Erythroblast (primary cell): ENCODE measurements around the gene RALB.
A peak's percentile ranks its signal among the peaks of the same experiment; 100 is the strongest.

Source experiments
- DNase-seq, 2 experiments: peaks; one replicate each; lab custom pipeline; 2025; lab: John Stamatoyannopoulos, UW
- GATA1 ChIP-seq: IDR thresholded peaks from 2 replicates; pipeline ENCODE4 v1.6.1; 2011; ENCODE audit warnings: low read depth, mild to moderate bottlenecking, control low read depth, low read length, moderate library complexity
- POLR2A ChIP-seq: IDR thresholded peaks from 2 replicates; pipeline ENCODE4 v1.6.1; 2011; ENCODE audit warnings: mild to moderate bottlenecking, low read length

Gene RALB

DNA sequence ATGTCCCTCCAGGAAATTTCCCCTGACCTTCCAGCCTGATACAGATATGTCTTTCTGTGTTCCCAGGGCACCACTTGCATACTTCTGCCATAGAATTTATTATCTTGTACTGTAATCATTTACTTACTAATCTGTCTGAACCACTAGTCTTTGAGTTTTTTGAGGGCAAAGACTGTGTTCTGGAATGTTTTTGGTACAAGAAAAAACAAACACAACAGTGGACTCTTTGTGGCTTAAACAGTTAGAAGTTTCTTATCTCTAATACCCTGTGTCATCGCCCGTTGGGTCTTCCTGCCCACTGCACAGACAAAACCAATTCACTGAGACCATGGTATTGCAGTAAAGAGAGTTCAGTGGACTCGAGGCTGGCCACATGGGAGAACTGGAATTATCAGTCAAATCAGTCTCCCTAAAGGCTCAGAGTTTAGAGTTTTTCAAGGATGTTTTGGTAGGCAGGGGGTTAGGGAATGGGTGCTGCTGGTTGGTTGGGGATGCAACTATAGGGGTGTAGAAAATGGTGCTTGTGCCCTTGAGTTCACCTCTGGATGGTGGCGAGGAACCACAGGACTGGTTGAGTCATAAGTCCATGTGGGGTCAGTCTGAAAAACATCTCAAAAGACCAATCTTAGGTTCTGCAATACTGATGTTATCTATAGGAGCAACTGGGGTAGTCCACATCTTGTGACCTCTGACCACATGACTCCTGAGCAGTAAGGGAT is 20.3 kb downstream of the RALB start:
- no peak for TF ChIP-seq GATA1
- peak; percentile 12 to 47 for DNase-seq

DNA sequence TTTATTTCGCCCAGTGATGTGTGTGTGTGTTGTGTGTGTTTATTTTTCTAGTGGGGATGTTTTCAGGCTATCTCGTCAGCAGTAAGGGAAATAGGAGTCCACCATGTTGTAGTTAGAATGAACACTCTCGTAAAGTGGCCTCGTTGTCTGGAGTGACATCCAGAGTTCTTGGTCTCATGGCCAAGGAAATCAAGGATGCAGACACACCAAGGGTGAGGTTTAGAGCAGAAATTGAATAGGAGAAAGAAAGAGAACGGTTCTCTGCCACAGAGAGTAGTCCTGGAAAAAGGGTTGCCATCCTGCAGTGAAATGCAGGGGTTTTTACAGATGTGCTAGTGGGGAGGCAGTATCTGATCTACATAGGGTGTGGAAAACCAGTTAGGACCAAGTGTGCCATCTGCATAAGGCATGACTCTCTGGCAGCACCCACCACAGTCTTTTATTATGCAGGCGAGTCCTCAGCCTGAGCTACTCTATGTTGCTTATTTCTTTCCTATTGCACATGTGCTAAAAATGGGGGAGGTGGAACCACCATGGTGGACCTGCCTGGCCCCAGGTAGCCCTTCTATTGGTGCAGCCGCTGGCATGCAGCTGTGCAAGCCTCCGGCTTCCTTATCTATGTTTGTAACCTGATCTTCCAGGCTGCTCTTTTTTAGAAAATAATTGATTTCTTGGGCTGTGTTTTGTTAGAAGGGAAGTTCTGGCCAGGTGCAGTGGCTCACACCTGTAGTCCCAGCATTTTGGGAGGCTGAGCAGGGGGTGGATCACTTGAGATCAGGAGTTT is 23.2 kb downstream of the RALB start:
- DNase-seq, result no peak
- no peak for TF ChIP-seq GATA1
- no peak for TF ChIP-seq POLR2A

DNA sequence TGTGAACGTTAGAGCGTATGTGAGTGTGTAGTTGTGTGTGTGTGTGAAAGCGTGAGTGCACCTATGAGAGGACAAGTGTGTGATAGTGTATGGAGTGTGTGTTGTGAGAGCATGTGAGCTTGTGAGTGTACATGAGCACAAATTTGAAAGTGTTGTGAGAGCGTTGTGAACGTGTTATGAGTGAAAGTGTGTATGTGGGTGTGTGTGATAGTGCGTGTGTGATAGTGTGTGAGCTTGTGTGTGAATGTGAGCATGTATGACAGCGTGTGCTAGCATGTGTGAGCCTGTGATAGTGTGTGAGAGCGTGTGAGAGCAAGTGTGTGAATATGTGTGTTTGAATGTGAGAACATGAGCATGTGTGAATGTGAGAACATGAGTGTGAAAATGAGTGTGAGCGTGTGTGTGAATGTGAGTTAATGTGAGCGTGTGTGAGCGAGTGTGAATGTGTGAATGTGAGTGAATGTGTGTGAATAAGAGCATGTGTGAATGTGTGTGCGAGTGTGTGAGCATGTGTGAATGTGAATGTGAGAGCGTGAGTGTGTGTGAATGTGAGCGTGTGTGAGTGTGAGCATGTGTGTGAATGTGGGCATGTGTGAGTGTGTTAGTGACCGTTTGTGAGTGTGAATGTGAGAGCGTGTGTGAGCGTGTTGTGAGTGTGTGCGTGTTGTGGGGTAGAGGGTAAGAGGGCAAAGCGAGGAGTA is 25.0 kb downstream of the RALB start:
- DNase-seq, result no peak
- TF ChIP-seq POLR2A, result no peak
- no peak for TF ChIP-seq GATA1

DNA sequence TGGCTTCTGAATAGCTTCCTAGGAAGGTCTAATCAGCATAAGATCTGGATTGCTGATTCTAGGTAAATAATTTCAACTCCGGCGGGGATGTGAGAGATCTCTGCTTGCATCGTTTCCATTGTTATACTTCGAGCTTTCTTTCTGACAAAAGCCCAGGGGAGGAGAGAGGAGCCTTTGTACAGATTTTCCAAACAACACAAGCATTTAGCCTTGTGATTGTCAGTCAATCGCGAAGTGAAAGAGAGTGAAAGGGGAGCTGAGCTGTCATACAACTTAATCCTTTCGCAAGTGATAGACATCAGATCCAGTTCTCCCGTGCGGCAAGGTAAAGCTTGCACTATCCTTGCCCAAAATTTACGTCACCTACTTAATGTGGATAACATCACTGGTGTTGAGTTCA is 26.2 kb downstream of the RALB start:
- no peak for DNase-seq
- TF ChIP-seq GATA1 (no peak), POLR2A (no peak)

DNA sequence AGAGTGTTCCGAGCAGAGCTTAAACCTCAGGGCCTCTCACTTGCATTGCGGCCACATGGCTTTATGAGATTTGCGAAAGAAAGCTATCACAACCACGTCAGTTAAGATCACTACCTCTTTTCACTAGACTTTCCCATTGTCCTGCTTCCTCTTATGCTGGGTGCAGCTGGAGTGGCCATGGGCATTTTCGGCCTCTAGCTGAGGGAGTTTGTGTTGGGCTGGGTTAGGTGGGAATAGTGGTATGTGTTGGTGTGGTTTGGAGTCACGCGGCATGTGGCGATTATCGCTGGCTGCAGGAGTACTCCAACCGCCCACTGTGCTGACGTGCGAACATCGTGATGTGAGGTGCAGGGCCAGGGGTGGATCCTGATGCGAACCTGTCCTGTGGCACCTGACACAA is 27.1 kb downstream of the RALB start:
- no peak for TF ChIP-seq GATA1
- no peak for TF ChIP-seq POLR2A
- DNase-seq, result no peak

DNA sequence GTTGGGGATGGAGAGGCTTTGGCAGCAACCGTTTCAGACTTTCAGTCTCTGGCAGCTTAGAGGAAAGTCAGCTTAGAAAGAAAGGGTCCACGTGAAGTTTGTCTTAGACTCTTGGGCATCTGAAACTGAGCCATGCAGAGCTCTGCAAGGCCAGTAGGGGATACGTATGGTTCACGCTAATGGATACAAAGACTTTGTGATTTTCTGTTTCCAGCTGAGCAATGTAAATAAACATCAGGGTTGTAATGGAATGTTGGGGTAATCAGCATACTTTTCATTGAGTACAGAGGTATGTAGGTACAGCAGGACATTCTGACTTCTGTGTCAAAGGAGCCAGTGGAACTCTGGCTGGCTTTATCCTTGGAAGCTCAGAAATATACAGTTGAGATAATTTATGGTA is 31.0 kb downstream of the RALB start:
- DNase-seq, result no peak
- TF ChIP-seq POLR2A, result no peak
- no peak for TF ChIP-seq GATA1

DNA sequence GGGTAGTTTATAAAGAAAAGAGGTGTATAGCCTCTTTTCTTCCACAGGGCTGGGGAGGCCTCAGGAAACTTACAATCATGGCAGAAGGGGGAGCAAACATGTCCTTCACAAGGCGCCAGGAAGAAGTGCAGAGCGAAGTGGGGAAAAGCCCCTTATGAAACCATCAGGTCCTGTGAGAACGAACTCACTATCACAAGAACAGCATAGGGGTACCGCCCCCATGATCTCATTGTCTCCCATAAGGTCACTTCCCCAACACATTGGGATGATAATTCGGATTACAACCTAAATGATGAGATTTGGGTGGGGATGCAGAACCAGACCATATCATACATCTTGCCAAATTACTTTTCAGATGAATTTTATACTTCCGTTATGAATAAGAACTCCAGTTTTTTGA is 32.4 kb downstream of the RALB start:
- no peak for DNase-seq
- no peak for TF ChIP-seq GATA1
- no peak for TF ChIP-seq POLR2A

DNA sequence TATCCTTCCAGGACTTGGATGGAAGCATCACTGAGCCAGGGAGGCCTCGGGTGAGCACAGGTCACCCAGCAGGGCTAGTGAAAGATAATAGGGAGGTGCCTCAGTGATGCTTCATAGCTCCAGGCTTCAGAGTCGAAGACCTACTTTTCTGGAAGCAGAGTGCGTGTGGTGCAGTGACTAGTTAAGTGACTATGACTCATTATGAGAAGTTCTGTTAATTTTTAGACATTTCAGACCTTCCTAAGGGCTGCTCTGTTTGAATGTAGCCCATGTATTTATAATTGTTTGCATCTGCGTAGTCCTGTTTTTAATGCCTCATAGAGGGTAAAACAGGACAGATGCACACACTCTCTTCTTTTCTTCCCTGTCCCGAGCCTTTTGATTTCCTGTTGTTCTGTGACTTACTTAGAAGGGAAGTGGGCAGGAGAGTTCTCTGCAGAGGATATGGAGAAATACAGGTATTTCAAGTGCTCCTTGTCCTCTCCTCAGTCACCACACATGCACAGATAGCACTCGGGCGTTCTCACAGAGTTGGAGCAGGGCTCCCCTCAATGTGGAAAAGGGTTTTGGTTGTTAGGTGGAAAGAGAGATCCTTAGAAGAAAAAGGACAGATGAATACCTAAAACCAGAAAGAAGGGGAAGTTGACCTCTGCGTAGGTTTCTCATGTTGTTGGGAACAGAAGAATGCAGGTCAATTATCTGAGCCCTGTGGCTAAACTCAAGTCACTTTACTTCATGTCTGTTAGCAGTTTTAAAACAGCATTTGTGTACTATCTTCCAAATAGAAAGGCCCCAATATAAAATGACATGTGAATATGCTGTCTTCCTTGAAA is 34.7 kb downstream of the RALB start:
- TF ChIP-seq GATA1 (no peak), POLR2A (no peak)
- no peak for DNase-seq

DNA sequence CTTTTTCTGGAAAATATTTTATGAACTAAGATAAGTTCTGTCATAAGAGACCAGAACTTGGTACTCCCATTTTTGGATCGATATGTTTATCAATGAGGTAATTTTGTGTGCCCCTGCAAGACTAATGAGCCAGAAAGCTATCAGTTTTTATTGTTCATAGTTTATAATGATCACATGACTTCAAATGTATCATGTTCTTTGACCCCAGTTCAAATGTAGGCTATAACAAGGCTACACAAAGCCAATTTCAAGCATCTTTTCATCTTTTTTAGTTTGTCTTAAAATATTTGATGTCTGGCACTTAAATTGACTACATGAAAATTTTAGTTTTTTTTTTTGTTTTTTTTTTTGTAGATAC is 35.3 kb downstream of the RALB start:
- no peak for DNase-seq
- TF ChIP-seq POLR2A, result no peak
- TF ChIP-seq GATA1, result no peak

DNA sequence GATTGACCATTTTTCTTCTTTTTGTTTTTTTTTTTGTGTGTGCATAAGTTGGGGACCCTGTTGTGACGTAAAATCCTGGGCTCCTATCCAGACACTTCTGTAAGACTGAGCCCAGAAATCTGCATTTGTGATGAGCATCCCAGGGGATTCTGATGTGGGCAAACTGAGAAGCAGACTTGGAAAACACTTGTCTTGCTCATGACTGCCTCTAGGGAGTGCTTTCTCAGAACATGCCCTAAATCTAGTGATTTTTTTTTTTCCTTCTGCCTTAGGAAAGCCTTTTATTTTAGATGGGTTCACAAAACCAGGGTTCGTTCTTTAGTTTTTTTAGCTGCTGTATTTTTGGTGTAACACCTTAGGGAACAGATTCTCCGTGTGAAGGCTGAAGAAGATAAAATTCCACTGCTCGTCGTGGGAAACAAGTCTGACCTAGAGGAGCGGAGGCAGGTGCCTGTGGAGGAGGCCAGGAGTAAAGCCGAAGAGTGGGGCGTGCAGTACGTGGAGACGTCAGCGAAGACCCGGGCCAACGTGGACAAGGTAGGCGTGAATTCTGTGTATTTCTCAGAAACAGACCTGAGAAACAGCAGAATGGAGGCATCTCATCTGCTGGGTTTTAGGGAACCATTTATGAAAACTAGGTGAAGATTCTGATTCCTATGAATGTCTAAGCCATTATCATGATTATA is 36.7 kb downstream of the RALB start:
- TF ChIP-seq GATA1, result no peak
- TF ChIP-seq POLR2A, result no peak

DNA sequence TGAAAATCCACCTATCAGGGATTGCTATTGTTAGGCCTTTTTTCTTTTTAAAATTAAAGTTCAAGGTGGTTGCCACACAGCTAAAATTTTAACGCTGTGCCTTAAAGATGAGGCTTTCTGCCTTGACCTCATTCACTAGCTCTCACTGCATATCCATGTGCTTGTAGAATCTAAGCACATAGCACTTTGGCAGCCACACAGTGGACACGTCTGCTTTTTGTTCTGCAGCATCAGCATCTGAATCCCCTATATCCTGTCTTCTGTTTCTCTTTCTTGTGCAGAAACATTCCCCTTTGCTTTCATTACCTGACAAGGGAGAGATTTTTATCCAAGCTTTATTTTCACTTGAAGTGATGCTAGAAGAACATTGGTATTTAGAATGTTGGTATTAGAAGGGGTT is 38.1 kb downstream of the RALB start:
- TF ChIP-seq GATA1, result no peak
- TF ChIP-seq POLR2A, result no peak

More for the DNA sequence above, 36.7 kb downstream of the RALB start:
- DNase-seq, result no peak

DNA sequence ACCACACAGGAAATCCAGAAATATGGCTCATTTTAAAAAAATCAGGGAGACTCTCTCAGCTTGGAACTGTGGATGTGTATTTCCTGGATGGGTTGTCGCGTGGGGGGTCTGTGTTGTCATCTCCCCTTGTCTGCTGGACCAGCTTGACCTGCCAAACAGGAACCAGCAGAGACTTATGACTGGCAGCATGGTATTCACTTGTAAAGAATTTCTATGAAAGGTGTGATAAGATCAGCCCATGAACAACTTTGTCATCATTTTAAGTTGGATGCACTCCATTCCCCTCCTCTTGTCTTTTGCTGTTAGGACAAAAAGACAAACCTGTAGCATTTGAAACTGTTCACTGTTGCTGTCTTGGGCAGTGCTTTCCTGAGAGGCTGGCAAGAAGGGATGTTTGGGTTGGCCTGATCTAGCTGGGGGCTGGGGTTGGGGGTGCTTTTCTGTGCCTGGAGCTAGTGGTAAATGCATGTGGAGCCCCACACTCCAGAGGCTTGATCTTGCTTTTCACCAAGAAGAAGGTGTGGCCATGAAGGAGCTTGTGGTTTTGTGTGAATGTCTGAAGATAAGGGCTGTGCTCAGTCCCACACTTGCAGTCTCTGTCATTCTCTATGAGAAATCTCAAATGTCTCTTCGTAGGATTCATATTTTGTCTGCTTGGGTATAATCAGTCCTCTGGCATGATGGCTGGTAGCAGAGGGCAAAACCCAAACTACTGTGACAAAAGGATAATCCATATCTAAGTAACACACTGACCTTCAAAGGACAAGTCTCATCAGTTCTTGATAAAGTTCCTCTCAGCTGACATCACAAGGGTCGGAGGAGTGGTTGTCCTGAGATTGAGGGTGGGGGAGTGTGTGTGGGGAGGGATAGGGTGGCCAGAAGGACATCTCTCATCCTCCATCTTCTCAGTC is 39.0 kb downstream of the RALB start:
- DNase-seq, result peak; percentile 60 to 88
- no peak for TF ChIP-seq GATA1
- no peak for TF ChIP-seq POLR2A

More for the DNA sequence above, 38.1 kb downstream of the RALB start:
- no peak for DNase-seq
